Activated naive CD4-positive, alpha-beta T cell treated with anti-CD3 and anti-CD28 coated beads, Interleukin-2, amount 50 U/mL, for 72 hours (primary cell): Measurements from ENCODE around the gene ASCL4. TPM values are rescaled to one million over a fixed set of nuclear protein-coding genes. Genes with fewer than 3 reads are reported as not detected.

ENCODE experiments used
- ATAC-seq, 2 donors: fragments of 150-1000 bp; cut with Tn5 transposase; 2 replicates each; pipeline ENCODE4 v1.10.0; 2021; ENCODE audit warnings: mild to moderate bottlenecking in 2 of 2, moderate library complexity in 2 of 2
- DNase-seq, 2 donors: peaks; one replicate each; pipeline ENCODE4 v3.0.0; 2021 to 2022; ENCODE audit warnings: low spot score in 2 of 2
- H3K27ac Mint-ChIP-seq, 2 donors: one replicate each; pipeline ENCODE4 v1.8.0; 2022; ENCODE audit warnings: mild to moderate bottlenecking in 2 of 2, mixed read lengths in 2 of 2
- H3K36me3 Mint-ChIP-seq, 2 donors: one replicate each; pipeline ENCODE4 v1.8.0; 2022; ENCODE audit warnings: mixed read lengths in 2 of 2
- H3K9me3 Mint-ChIP-seq, 2 donors: one replicate each; pipeline ENCODE4 v1.8.0; 2022; ENCODE audit warnings: mixed read lengths in 2 of 2
- total RNA-seq, 2 donors: library from RNA; stranded (reverse); gene quantifications; one replicate each; pipeline ENCODE4 v1.2.3, GENCODE V29; 2022

Gene ASCL4
- total RNA-seq, 2 donors from 2014 or later = not detected

DNA sequence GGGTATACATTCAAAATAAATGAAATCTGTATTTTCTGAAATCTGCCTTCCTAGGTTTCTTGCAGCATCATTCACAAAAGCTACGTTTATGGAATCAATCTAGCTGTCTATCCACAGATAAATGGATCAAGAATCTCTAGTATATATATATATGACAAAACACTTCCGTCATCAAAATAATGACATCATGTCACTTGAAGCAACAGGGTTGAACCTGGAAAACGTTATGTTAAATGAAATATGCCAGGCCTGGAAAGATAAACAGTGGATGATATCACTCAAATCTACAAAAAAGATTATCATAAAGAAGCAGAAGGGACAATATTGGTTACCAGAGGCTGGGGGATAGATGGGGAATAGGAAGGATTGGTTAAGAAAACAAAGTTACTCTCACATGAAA is 28.6 kb downstream of the ASCL4 start:
- no peak for ATAC-seq
- no peak overlapping the region for H3K27ac Mint-ChIP-seq

DNA sequence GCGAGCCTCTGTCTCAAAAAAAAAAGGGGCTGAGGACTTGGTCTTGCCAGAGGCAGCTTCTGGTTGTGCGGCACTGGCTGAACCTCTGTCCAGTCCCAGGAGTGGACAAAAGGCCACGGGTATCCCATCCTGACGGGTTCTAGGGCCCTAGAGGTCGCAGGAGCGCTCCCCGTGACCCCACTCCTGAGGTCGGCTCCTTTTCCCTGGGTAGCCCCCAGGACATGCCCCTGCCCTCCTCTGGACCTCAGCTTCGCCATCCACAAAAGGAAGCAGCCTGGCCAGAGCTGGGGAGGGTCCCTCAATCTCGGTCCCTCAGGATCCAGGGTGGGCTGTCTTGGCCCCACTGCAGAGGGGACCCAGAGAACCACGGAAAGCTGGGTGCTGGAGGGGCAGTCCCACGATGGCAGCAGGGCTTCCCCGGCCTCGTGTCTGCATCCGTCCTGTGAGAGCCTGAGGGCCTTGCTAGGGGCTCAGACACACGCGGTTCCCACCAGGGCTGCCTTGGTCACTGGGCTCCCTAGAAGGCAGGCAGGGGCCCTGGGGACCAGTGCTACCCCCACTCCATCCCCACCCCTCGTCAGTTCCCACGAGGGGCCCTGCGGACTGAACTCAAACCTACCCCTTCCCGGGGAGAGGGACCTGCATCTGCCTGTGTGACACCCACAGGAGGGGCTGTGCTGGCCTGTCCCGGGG is 31.1 kb downstream of the ASCL4 start:
- no peaks in the 10 kb centered on the region for H3K36me3 Mint-ChIP-seq
- no peak for DNase-seq
- no peak for ATAC-seq
- no peaks in the 10 kb centered on the region for H3K9me3 Mint-ChIP-seq
- no peak overlapping the region for H3K27ac Mint-ChIP-seq

More for the DNA sequence above, 28.6 kb downstream of the ASCL4 start:
- DNase-seq = no peak
- H3K36me3 Mint-ChIP-seq = no peaks in the 10 kb centered on the region
- H3K9me3 Mint-ChIP-seq = no peaks in the 10 kb centered on the region

DNA sequence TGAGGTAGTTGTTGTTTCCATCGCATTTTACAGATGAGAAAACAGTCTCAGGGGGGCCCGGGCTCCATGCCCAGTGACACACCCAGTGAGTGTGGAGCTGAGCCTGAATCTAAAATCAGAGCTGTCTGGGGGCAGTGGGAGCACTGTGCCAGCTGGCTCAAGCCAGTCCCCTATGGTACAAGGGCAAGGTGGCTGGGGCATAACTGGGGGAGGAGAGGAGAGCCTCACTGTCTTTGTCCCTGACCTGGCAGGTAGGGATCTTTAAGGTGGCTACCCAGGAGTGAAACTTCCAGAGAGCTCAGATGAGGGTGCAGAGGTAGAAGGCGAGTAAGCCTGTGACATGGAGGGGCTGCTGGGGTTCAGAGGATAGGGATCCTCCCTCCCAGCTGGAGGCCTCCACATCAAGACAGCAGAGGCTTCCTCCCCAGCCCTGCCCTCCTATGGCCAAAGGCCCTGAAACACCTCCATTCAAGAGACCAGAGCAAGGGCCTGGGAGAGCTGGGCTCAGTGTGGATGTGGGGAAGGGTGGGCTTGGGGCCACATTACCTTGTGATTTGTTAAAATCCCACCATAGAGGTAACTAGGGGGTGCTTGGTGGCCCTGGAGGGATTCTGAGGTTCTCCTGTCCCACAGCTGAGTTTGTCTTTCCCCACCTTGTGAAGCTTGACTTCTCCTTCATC is 33.1 kb downstream of the ASCL4 start:
- no peaks in the 10 kb centered on the region for H3K36me3 Mint-ChIP-seq
- ATAC-seq (no peak), DNase-seq (no peak)
- no peaks in the 10 kb centered on the region for H3K9me3 Mint-ChIP-seq
- H3K27ac Mint-ChIP-seq = no peak overlapping the region

DNA sequence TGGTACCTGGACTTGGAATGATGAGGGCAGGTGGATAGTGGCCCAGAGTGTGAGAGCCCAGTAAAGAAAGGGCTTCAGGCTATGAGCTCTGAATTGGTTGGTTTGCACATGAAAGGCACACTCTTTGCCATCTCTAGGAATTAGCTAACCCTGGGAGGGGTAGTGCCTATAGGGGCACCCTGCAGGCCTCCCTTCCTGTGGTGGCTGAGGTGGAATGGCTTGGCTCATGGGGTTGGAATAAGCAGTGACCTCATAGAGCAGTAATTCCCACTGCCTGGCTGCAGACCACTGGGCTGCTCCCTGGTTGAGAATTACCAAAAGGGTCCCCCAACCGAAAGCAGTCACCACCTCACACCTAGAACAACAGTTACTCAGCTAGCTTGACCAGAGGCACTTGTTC is 42.7 kb downstream of the ASCL4 start:
- no peak overlapping the region for H3K27ac Mint-ChIP-seq
- DNase-seq = no peak
- peaks cover 12 to 13% of the 10 kb centered on the region in 2 donors for H3K9me3 Mint-ChIP-seq
- peaks cover 10 to 11% of the 10 kb centered on the region in 2 donors for H3K36me3 Mint-ChIP-seq
- ATAC-seq = no peak

DNA sequence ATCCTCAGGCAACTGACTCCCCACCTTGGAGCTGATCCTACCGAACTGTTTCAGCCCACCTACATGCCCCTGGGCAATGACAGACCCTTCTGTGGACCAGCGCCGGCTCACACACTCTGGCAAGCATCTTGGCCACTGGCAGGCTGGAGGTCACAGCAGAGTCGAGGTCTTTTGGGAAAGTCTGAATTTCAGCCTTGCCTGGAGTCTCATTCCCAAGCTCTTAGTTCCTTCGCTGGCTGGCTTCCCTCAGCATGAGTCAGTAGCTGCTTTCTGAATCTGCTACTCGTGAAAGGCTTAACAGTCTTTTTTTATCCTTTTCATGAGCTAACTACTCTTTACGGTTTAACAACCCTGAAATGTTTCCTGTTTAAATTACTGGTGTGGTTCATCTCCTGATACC is 44.5 kb downstream of the ASCL4 start:
- H3K36me3 Mint-ChIP-seq = peaks cover 11 to 15% of the 10 kb centered on the region in 2 donors
- DNase-seq (no peak), ATAC-seq (no peak)
- no peak overlapping the region for H3K27ac Mint-ChIP-seq
- H3K9me3 Mint-ChIP-seq = peaks cover 12 to 17% of the 10 kb centered on the region in 2 donors

DNA sequence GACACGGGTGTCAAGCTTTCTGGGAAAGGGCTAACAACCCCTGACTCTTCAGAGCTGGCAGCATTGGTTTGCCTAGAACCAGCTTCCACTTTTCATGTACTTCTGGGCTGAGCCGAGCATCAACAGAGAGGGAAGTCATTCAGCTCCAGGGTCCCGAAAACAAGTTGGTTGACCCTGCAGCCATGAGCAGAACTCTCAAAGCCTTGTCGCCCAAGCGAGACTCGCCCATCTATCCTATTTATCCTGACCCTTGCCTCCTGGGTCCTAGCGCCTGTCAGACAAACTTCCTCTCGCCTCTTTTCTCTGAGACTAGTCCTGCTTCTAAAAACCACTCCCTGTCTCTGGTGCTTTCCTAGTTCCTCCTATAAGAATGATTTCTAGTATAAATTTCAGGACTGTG is 47.9 kb downstream of the ASCL4 start:
- Mint-ChIP-seq H3K36me3 (peaks cover 25 to 29% of the 10 kb centered on the region in 2 donors), H3K9me3 (peaks cover 27 to 28% of the 10 kb centered on the region in 2 donors), H3K27ac (no peak overlapping the region)
- DNase-seq = no peak
- no peak for ATAC-seq

Other genes starting within 250 kb of the ASCL4 start
- 10 to 100 TPM; 28.0 to 59.2 TPM for gene PWP1, start 88.9 kb upstream of the ASCL4 start, total RNA-seq
- 10 to 100 TPM; 20.9 to 25.8 TPM for gene PRDM4, start 13.6 kb upstream of the ASCL4 start, total RNA-seq